Astrocyte of the spinal cord (primary cell): ENCODE data around the gene ANGPTL1.

Experiments used
- DNase-seq: peaks from one replicate; pipeline ENCODE4 v3.0.0; 2011; ENCODE audit warnings: low read depth, low spot score
- H3K4me3 ChIP-seq: 2 replicates; pipeline ENCODE4 v1.5.1; 2011; ENCODE audit warnings: low read depth, mild to moderate bottlenecking, low read length, moderate library complexity
- CTCF ChIP-seq: IDR thresholded peaks from 2 replicates; pipeline ENCODE4 v1.5.1; 2012; ENCODE audit warnings: low read depth, mild to moderate bottlenecking, low read length, inconsistent platforms
- in situ Hi-C: cut with HindIII; loops from 2 replicates; pipeline ENCODE4 v1.10.0; 2017; ENCODE audit warnings: low sequenced_read_pairs

ANGPTL1 gene

GRCh38 chr1:178910023-178910422, 39.1 kb upstream of the ANGPTL1 start:
- in situ Hi-C loops = no loop called here

GRCh38 chr1:178908358-178908757, 37.5 kb upstream of the ANGPTL1 start:
- in situ Hi-C loops = no loop called here
- TF ChIP-seq CTCF = no peak
- no peak overlapping the region for H3K4me3 ChIP-seq
- DNase-seq = peak; percentile 66

More at GRCh38 chr1:178910023-178910422, 39.1 kb upstream of the ANGPTL1 start:
- DNase-seq = no peak
- H3K4me3 ChIP-seq = no peak overlapping the region
- no peak for TF ChIP-seq CTCF

- H3K4me3 ChIP-seq = no peak overlapping the region
- no peak for TF ChIP-seq CTCF
- DNase-seq = no peak
- in situ Hi-C loops = no loop called here
Measured at GRCh38 chr1:178901482-178902125, 30.7 kb upstream of the ANGPTL1 start.

GRCh38 chr1:178899402-178899801, 28.5 kb upstream of the ANGPTL1 start:
- no peak for DNase-seq

GRCh38 chr1:178898401-178898800, 27.5 kb upstream of the ANGPTL1 start:
- no peak overlapping the region for H3K4me3 ChIP-seq
- DNase-seq = no peak
- no peak for TF ChIP-seq CTCF
- in situ Hi-C loops = no loop called here

More at GRCh38 chr1:178899402-178899801, 28.5 kb upstream of the ANGPTL1 start:
- H3K4me3 ChIP-seq = no peak overlapping the region
- no peak for TF ChIP-seq CTCF
- in situ Hi-C loops = no loop called here

GRCh38 chr1:178895928-178896327, 25.1 kb upstream of the ANGPTL1 start:
- TF ChIP-seq CTCF = no peak
- in situ Hi-C loops = no loop called here
- no peak for DNase-seq
- H3K4me3 ChIP-seq = no peak overlapping the region
